Measurements from ENCODE around the gene CAMK1D.

DNA sequence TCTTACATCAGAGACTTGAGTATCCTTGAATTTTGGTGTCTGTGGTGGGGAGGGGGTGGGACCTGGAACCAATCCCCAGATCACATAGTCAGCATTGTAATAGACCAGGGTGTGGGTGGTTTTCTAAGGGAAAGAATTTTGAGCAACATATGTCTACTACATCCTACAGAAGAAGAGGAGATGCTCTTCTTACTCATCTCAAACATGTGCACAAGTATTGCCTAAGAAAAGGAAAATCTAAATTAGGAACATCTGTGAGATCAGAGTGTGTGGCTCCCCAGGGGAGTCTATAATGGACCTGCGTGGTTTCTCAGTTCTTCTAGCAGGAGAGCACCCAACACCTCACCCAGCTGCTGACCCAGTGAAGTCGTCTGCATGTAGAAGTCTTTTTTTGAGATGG lies 503.3 kb downstream of the CAMK1D start:
- TF ChIP-seq, protein P1, sequence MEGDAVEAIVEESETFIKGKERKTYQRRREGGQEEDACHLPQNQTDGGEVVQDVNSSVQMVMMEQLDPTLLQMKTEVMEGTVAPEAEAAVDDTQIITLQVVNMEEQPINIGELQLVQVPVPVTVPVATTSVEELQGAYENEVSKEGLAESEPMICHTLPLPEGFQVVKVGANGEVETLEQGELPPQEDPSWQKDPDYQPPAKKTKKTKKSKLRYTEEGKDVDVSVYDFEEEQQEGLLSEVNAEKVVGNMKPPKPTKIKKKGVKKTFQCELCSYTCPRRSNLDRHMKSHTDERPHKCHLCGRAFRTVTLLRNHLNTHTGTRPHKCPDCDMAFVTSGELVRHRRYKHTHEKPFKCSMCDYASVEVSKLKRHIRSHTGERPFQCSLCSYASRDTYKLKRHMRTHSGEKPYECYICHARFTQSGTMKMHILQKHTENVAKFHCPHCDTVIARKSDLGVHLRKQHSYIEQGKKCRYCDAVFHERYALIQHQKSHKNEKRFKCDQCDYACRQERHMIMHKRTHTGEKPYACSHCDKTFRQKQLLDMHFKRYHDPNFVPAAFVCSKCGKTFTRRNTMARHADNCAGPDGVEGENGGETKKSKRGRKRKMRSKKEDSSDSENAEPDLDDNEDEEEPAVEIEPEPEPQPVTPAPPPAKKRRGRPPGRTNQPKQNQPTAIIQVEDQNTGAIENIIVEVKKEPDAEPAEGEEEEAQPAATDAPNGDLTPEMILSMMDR (conservative IDR thresholded peaks at IDR 0.05) = no peak
- TF ChIP-seq EZH2 (IDR thresholded peaks at IDR 0.05; ENCODE audit: low read depth) = no peak

All from PC-9 (cell line).